ENCODE measurements around the gene RPL9.
"Not testable (repeated sequence)": the region's sequence is repeated elsewhere in the genome, so short reads cannot be mapped to it uniquely, and the experiment has no call there.

RPL9 gene

DNA sequence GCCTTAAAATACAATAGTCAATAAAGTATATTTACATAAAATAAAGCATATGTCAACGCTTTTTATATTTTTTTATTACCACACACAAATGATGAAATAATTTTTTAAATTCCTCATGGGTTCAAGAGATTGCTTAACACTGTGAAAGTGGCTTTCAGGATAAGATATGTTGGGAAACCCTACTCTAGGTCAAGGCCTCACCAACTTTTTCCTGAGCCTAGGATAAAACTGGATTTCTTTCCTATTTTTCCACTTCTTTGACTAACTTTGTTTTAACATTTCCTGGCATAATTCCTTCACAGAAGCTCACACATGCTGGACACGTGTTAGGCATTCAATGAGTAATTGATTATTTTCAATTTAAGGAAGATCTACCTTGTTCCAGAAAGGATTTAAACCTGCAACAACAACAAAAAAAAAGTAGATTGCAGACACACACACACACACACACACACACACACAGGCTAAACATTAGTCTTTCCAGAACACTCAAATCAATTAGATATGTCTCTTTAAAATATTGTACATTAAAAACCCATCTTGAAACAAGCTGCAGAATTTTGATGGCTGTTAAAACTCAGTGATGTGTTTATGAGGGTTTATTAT lies 42.9 kb downstream of the RPL9 start:
- no peak for DNase-seq

DNA sequence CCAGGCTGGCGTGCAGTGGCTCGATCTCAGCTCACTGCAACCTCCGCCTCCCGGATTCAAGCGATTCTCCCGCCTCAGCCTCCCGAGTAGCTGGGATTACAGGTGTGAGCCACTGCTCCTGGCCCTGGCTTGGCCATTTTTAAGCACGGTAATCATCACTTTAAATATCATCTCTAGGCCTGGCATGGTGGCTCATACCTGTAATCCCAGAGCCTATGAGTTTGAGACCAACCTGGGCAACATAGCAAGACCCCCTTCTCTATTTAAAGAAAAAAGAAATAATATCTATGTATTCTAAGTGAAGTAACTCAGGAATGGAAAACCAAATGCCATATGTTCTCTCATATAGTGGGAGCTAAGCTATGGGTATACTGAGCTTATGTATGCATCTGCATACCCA lies 47.2 kb downstream of the RPL9 start:
- DNase-seq = not testable (repeated sequence)

- no peak for DNase-seq
Observed at GRCh38 chr4:39410415-39410814, 48.3 kb downstream of the RPL9 start.

DNA sequence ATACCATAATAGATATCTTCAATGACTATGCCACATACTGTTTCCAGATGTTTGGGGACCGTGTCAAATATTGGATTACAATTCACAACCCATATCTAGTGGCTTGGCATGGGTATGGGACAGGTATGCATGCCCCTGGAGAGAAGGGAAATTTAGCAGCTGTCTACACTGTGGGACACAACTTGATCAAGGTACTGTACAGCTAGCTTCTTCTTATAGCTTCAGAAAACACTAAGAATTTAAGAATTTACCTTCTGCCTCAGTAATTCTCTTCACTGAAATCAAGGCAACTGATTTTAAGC lies 51.2 kb downstream of the RPL9 start:
- no peak for DNase-seq

- no peak for DNase-seq
Observed at GRCh38 chr4:39406763-39407583, 51.7 kb downstream of the RPL9 start, which contains the start of gene KLB. TSS of gene KLB (plus strand) at chr4:39406930. CDS start at chr4:39406950, 20 bp downstream.

Measured in inflammatory macrophage treated with lipopolysaccharide for 4 hours (primary cell).